Keratinocyte (primary cell): ENCODE measurements around the gene ADAM15. TPM values are rescaled to one million over a fixed set of nuclear protein-coding genes. Genes with fewer than 3 reads are reported as not detected.

Source experiments
- DNase-seq: peaks from one replicate; pipeline ENCODE4 v3.0.0-alpha.2; 2011; ENCODE audit warnings: low read depth, missing footprints, low spot score
- FAIRE-seq: peaks from 2 replicates; lab custom pipeline; 2011; peaks lifted over from hg19 to GRCh38; lab: Jason Lieb, UNC
- H2AFZ ChIP-seq: 2 replicates; pipeline ENCODE4 v1.6.0; 2012; ENCODE audit warnings: low read length, control low read depth, inconsistent platforms; ENCODE audit not compliant: control insufficient read depth
- H3K27ac ChIP-seq: 2 replicates; pipeline ENCODE4 v1.5.1; 2011; ENCODE audit warnings: low read length; ENCODE audit not compliant: control insufficient read depth, insufficient read depth
- H3K27me3 ChIP-seq: 3 replicates; pipeline ENCODE4 v1.6.0; 2011; ENCODE audit warnings: low read length; ENCODE audit not compliant: control insufficient read depth, insufficient read depth; ENCODE audit errors: extremely low read depth
- H3K36me3 ChIP-seq, 2 experiments: 2 replicates in 1 of 2; 3 replicates in 1 of 2; pipeline ENCODE4 v1.5.1; 2011; ENCODE audit warnings: low read length in 2 of 2, mild to moderate bottlenecking in 1 of 2; ENCODE audit not compliant: control insufficient read depth in 2 of 2, insufficient read depth in 2 of 2; ENCODE audit errors: extremely low read depth in 1 of 2
- H3K4me1 ChIP-seq: 3 replicates; pipeline ENCODE4 v1.5.1; 2011; ENCODE audit warnings: low read length; ENCODE audit not compliant: control insufficient read depth, insufficient read depth; ENCODE audit errors: extremely low read depth
- H3K4me2 ChIP-seq: 3 replicates; pipeline ENCODE4 v1.6.0; 2011; ENCODE audit warnings: low read depth, low read length; ENCODE audit not compliant: control insufficient read depth, insufficient read depth; ENCODE audit errors: extremely low read depth
- H3K4me3 ChIP-seq, 3 experiments: fragments of 200-600 bp in 1 of 3; sonication (generic) in 1 of 3; 2 replicates in 2 of 3; 3 replicates in 1 of 3; pipeline ENCODE4 v1.5.1; 2011 to 2016; ENCODE audit warnings: low read length in 3 of 3, mild to moderate bottlenecking in 3 of 3, control low read depth in 2 of 3, inconsistent platforms in 1 of 3, low read depth in 1 of 3, mixed read lengths in 1 of 3, mixed run types in 1 of 3, moderate library complexity in 1 of 3; ENCODE audit not compliant: control insufficient read depth in 2 of 3, insufficient read depth in 2 of 3; ENCODE audit errors: extremely low read depth in 1 of 3
- H3K79me2 ChIP-seq: 2 replicates; pipeline ENCODE4 v1.6.0; 2012; ENCODE audit warnings: low read length; ENCODE audit not compliant: control insufficient read depth, insufficient read depth
- H3K9ac ChIP-seq: 3 replicates; pipeline ENCODE4 v1.6.0; 2011; ENCODE audit warnings: low read length; ENCODE audit not compliant: control insufficient read depth, insufficient read depth; ENCODE audit errors: extremely low read depth
- H3K9me1 ChIP-seq: 3 replicates; pipeline ENCODE4 v1.6.0; 2011; ENCODE audit warnings: low read length; ENCODE audit not compliant: control insufficient read depth, insufficient read depth; ENCODE audit errors: extremely low read depth
- H3K9me3 ChIP-seq: 2 replicates; pipeline ENCODE4 v1.5.1; 2012; ENCODE audit warnings: low read depth, low read length; ENCODE audit not compliant: control insufficient read depth
- H4K20me1 ChIP-seq: 3 replicates; pipeline ENCODE4 v1.6.0; 2011; ENCODE audit warnings: low read length; ENCODE audit not compliant: control insufficient read depth, insufficient read depth; ENCODE audit errors: extremely low read depth
- EZH2 ChIP-seq: IDR thresholded peaks from one replicate; pipeline ENCODE4 v1.6.1; 2012; ENCODE audit warnings: inconsistent platforms, mild to moderate bottlenecking, low read length, moderate library complexity
- dilution Hi-C: fragments of 300-500 bp; cut with MboI; formaldehyde crosslinking; loops from one replicate; pipeline ENCODE4 v1.7.0; 2020; ENCODE audit warnings: low sequenced_read_pairs; ENCODE audit not compliant: extremely low pct_ligation_motif_present
- polyA plus RNA-seq, 5 experiments: library from polyadenylated mRNA; depleted of rRNA in 3 of 5; stranded (reverse) in 3 of 5; stranded (forward) in 1 of 5; unstranded in 1 of 5; fragments of >200 nt; gene quantifications; 1 replicate in 1 of 5; 2 replicates in 3 of 5; 3 replicates in 1 of 5; pipeline versions ENCODE4 v1.2.1 to v1.2.3, GENCODE V29; 2011 to 2012; ENCODE audit warnings: missing spikeins in 2 of 5, low read depth in 1 of 5, low replicate concordance in 1 of 5
- TF ChIP-seq, protein P1 (sequence below), 3 experiments: IDR thresholded peaks in 1 of 3; conservative IDR thresholded peaks in 1 of 3; optimal IDR thresholded peaks in 1 of 3; 2 replicates in 2 of 3; 3 replicates in 1 of 3; pipeline versions ENCODE3 to v1.5.1; 2011; ENCODE audit warnings: low read length in 3 of 3, mild to moderate bottlenecking in 3 of 3, moderate library complexity in 2 of 3, control low read depth in 1 of 3, inconsistent platforms in 1 of 3; ENCODE audit not compliant: insufficient read depth in 2 of 3; ENCODE audit errors: extremely low read depth in 1 of 3

The ADAM15 gene
- polyA plus RNA-seq, 1 donor (not counting 4 experiments of a cell fraction or from before 2014, with no cell fraction given) = 131 TPM

DNA sequence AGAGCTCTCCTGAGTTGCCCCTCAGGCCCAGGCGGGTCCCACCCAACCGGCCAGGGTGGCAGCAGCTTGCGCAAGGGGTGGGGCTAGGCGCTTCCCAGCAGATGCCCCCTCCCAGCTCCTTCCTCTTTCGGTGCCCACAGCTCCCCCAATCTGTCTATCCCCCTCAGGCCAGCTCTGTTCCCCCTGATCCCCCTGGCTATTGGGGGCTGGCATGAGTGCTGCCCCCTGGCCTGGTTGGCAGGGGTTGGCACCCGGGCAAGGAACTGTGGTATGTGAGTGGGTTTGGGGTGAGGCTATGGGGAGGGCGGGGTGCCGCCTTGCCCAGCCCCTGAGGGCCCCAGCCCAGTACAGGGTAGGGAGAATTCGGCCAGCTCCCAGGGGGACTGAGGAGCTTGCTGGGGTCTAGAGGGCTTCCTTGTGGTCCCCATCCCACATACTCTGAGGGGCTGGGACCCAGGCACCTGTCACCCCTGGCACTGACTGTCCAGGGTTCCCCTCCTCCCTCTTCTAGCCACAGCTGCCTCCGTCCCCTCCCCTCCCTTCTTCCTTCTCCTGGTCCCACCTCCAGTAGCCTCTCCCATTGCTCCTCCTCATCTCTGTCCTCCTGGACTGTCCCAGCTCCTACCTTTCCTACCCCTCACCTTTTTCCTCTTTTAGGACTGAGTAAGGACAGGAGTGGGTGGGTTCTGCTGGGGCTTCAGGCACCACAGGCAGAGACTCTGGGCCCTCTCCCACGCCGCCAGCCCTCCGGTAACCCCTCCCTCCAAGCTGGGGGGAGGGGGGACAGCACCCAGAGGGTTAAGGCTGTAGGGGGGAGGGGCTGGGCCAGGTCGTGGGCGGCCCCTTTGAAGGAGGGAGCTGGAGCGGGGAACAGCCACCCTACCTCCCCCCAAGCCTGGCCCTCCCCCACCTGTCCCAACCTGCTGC lies 42.8 kb upstream of the ADAM15 start:
- no peaks in the 10 kb centered on the region for H3K9me3 ChIP-seq
- peak overlapping the region; percentile 33 for H3K9ac ChIP-seq
- H2AFZ ChIP-seq = no peak overlapping the region
- H3K4me3 ChIP-seq = peak overlapping the region; percentile 37 to 57 (median 44)
- peaks cover 3% of the 10 kb centered on the region for H4K20me1 ChIP-seq
- dilution Hi-C loops = no loop called here
- DNase-seq = no peak
- H3K27ac ChIP-seq = no peak overlapping the region
- H3K4me1 ChIP-seq = peaks cover 86% of the 10 kb centered on the region
- no peaks in the 10 kb centered on the region for H3K27me3 ChIP-seq
- no peaks in the 10 kb centered on the region for H3K9me1 ChIP-seq
- H3K36me3 ChIP-seq = peaks cover 4 to 35% of the 10 kb centered on the region in 2 experiments
- no peak for TF ChIP-seq EZH2
- TF ChIP-seq, protein P1, sequence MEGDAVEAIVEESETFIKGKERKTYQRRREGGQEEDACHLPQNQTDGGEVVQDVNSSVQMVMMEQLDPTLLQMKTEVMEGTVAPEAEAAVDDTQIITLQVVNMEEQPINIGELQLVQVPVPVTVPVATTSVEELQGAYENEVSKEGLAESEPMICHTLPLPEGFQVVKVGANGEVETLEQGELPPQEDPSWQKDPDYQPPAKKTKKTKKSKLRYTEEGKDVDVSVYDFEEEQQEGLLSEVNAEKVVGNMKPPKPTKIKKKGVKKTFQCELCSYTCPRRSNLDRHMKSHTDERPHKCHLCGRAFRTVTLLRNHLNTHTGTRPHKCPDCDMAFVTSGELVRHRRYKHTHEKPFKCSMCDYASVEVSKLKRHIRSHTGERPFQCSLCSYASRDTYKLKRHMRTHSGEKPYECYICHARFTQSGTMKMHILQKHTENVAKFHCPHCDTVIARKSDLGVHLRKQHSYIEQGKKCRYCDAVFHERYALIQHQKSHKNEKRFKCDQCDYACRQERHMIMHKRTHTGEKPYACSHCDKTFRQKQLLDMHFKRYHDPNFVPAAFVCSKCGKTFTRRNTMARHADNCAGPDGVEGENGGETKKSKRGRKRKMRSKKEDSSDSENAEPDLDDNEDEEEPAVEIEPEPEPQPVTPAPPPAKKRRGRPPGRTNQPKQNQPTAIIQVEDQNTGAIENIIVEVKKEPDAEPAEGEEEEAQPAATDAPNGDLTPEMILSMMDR (optimal IDR thresholded peaks at IDR 0.05 in 1 of 3, IDR thresholded peaks at IDR 0.05 in 1 of 3, conservative IDR thresholded peaks at IDR 0.05 in 1 of 3; ENCODE audit: extremely low read depth in 1 of 3, insufficient read depth in 2 of 3, low read length in 3 of 3) = no peak
- FAIRE-seq = no peak
- peak overlapping the region; percentile 66 for H3K4me2 ChIP-seq
- peaks cover 76% of the 10 kb centered on the region for H3K79me2 ChIP-seq

DNA sequence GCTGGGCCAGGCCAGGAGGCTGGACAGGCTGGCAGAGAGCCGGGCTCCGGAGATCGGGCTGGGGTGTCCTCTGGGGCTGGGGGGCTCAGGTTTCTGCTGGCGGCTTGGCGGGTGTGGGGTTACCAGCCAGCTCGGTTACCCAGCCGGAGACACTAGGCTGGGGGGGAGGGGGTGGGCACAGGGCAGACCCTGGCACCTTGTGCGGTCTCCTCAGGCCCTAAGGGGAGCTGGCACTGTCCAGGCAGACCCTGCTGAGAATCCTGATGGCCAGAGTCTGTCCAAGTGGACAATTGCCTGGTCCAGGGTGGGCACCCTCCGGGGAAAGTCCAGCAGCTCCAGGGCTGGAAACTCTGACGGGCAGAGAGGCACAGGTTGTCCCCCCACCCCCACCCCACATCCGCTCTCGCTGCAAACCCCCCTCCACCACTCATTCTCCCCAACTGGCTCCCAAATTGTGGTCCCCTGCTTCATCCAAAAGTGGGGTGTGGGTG lies 41.9 kb upstream of the ADAM15 start:
- H3K27me3 ChIP-seq = no peaks in the 10 kb centered on the region
- peak overlapping the region; percentile 66 for H3K4me2 ChIP-seq
- H3K9ac ChIP-seq = no peak overlapping the region
- no peaks in the 10 kb centered on the region for H3K9me3 ChIP-seq
- dilution Hi-C loops = no loop called here
- peaks cover 87% of the 10 kb centered on the region for H3K4me1 ChIP-seq
- no peak overlapping the region for H3K27ac ChIP-seq
- FAIRE-seq (no peak), DNase-seq (no peak)
- H4K20me1 ChIP-seq = peaks cover 6% of the 10 kb centered on the region
- H3K9me1 ChIP-seq = no peaks in the 10 kb centered on the region
- TF ChIP-seq, protein P1 (optimal IDR thresholded peaks at IDR 0.05 in 1 of 3, IDR thresholded peaks at IDR 0.05 in 1 of 3, conservative IDR thresholded peaks at IDR 0.05 in 1 of 3; ENCODE audit: extremely low read depth in 1 of 3, insufficient read depth in 2 of 3, low read length in 3 of 3) = no peak
- no peak for TF ChIP-seq EZH2
- H3K4me3 ChIP-seq = peak overlapping the region in 2 of 3 experiments; percentile 37 to 38
- H2AFZ ChIP-seq = no peak overlapping the region
- peaks cover 10 to 42% of the 10 kb centered on the region in 2 experiments for H3K36me3 ChIP-seq
- peaks cover 70% of the 10 kb centered on the region for H3K79me2 ChIP-seq
